Panc1 (cell line): Measurements from ENCODE around the gene DTNB.

Source experiments
- CTCF ChIP-seq: fragments of 450-650 bp; IDR thresholded peaks from 2 replicates; pipeline ENCODE4 v1.5.1; 2017; ENCODE audit warnings: mild to moderate bottlenecking
- SIN3A ChIP-seq: IDR thresholded peaks from 2 replicates; pipeline ENCODE4 v1.6.1; 2012; ENCODE audit warnings: low read depth, mild to moderate bottlenecking, low read length, moderate library complexity, borderline replicate concordance; ENCODE audit not compliant: insufficient read depth

- TF ChIP-seq CTCF = no peak
- TF ChIP-seq SIN3A = no peak
Observed at GRCh38 chr2:25699216-25699615, 25.8 kb upstream of the DTNB start.
